Endothelial cell of umbilical vein (primary cell): ENCODE data around the gene ITPKB.

ENCODE experiments used
- CTCF ChIP-seq, 2 donors: IDR thresholded peaks; 1 replicate in 1 of 2; 2 replicates in 1 of 2; pipeline ENCODE4 v1.5.1; 2011; ENCODE audit warnings: low read length in 2 of 2, mild to moderate bottlenecking in 2 of 2, moderate library complexity in 2 of 2, control low read depth in 1 of 2, inconsistent platforms in 1 of 2, low read depth in 1 of 2; ENCODE audit not compliant: insufficient read depth in 1 of 2; ENCODE audit errors: extremely low read depth in 1 of 2
- EZH2 ChIP-seq: IDR thresholded peaks from 2 replicates; pipeline ENCODE4 v1.6.1; 2012; ENCODE audit warnings: borderline replicate concordance, low read depth, mild to moderate bottlenecking, moderate library complexity, low read length, inconsistent platforms; ENCODE audit not compliant: severe bottlenecking
- MAX ChIP-seq: IDR thresholded peaks from 2 replicates; pipeline ENCODE4 v1.6.1; 2011; ENCODE audit not compliant: insufficient read depth, insufficient read length
- MYC ChIP-seq: IDR thresholded peaks from one replicate; pipeline ENCODE4 v1.6.1; 2011; ENCODE audit warnings: mild to moderate bottlenecking, low read depth, low read length
- POLR2A ChIP-seq: IDR thresholded peaks from 2 replicates; pipeline ENCODE4 v1.6.1; 2012; ENCODE audit warnings: low read depth, mild to moderate bottlenecking, control low read depth, low read length
- POLR2AphosphoS5 ChIP-seq: IDR thresholded peaks from 2 replicates; pipeline ENCODE4 v1.6.1; 2012; ENCODE audit warnings: low read depth, mild to moderate bottlenecking, control low read depth, low read length, moderate library complexity; ENCODE audit not compliant: insufficient read depth

GRCh38 chr1:226687426-226687825, 51.7 kb downstream of the ITPKB start:
- TF ChIP-seq CTCF (IDR thresholded peaks at IDR 0.05; ENCODE audit: extremely low read depth in 1 of 2, insufficient read depth in 1 of 2, low read depth in 1 of 2, low read length in 2 of 2) (no peak), POLR2A (no peak), MAX (no peak), MYC (no peak), POLR2AphosphoS5 (no peak), EZH2 (no peak)
